Panc1 (cell line): ENCODE measurements around the gene KMT2E. TPM values are rescaled to one million over a fixed set of nuclear protein-coding genes. Genes with fewer than 3 reads are reported as not detected.

ENCODE experiments used
- ATAC-seq: fragments of 200-7000 bp; cut with Tn5 transposase; 2 replicates; pipeline ENCODE4 v1.9.1; 2020; ENCODE audit warnings: mild to moderate bottlenecking, moderate library complexity
- BruUV-seq: library from RNA; stranded (reverse); fragments of 400-500 nt; replicated peaks from 2 replicates; lab custom pipeline; 2021; lab: Mats Ljungman, UMichigan
- CTCF ChIA-PET: fragments of 300-600 bp; sonication (Branson Sonifier 250); formaldehyde crosslinking; loops from one replicate; lab custom pipeline; 2022; ENCODE audit warnings: antibody characterized with exemption; lab: Charles Lee
- POLR2A ChIA-PET: fragments of 300-600 bp; sonication (Branson Sonifier 250); formaldehyde crosslinking; loops from one replicate; lab custom pipeline; 2022; ENCODE audit warnings: antibody characterized with exemption; lab: Charles Lee
- DNase-seq: peaks from one replicate; pipeline ENCODE4 v3.0.0-alpha.2; 2010; ENCODE audit warnings: low read depth, low spot score
- H3K27ac ChIP-seq: 2 replicates; pipeline ENCODE4 v1.5.1; 2011; ENCODE audit warnings: mild to moderate bottlenecking, low read length, inconsistent platforms
- H3K27me3 ChIP-seq: fragments of 200-500 bp; sonication (Bioruptor generic); 2 replicates; pipeline ENCODE4 v1.6.0; 2014; ENCODE audit warnings: low read length, inconsistent platforms; ENCODE audit not compliant: control insufficient read depth, insufficient read depth
- H3K36me3 ChIP-seq: fragments of 200-500 bp; sonication (Bioruptor generic); 2 replicates; pipeline ENCODE4 v1.5.1; 2014; ENCODE audit warnings: inconsistent platforms, mild to moderate bottlenecking, low read length, moderate library complexity; ENCODE audit not compliant: control insufficient read depth, insufficient read depth
- H3K4me1 ChIP-seq: 2 replicates; pipeline ENCODE4 v1.5.1; 2011; ENCODE audit warnings: inconsistent platforms, mild to moderate bottlenecking, low read length, moderate library complexity; ENCODE audit not compliant: control insufficient read depth, insufficient read depth
- H3K4me3 ChIP-seq, 2 experiments: 2 replicates each; pipeline ENCODE4 v1.5.1; 2011 to 2012; ENCODE audit warnings: low read depth in 2 of 2, low read length in 2 of 2, mild to moderate bottlenecking in 2 of 2, inconsistent platforms in 1 of 2, moderate library complexity in 1 of 2
- H3K9me3 ChIP-seq: fragments of 200-500 bp; sonication (Bioruptor generic); 2 replicates; pipeline ENCODE4 v1.5.1; 2014; ENCODE audit warnings: low read depth, mild to moderate bottlenecking, inconsistent platforms, low read length, moderate library complexity; ENCODE audit not compliant: control insufficient read depth, insufficient read depth
- CTCF ChIP-seq: fragments of 450-650 bp; IDR thresholded peaks from 2 replicates; pipeline ENCODE4 v1.5.1; 2017; ENCODE audit warnings: mild to moderate bottlenecking
- POLR2AphosphoS5 ChIP-seq: IDR thresholded peaks from 2 replicates; pipeline ENCODE4 v1.6.1; 2012; ENCODE audit warnings: mild to moderate bottlenecking, low read depth, low read length, moderate library complexity
- REST ChIP-seq, 2 experiments: IDR thresholded peaks; 2 replicates each; pipeline ENCODE4 v1.6.1; 2011 to 2012; ENCODE audit warnings: low read depth in 2 of 2, control low read depth in 1 of 2, low read length in 1 of 2, mild to moderate bottlenecking in 1 of 2, moderate library complexity in 1 of 2; ENCODE audit not compliant: insufficient read depth in 1 of 2
- SIN3A ChIP-seq: IDR thresholded peaks from 2 replicates; pipeline ENCODE4 v1.6.1; 2012; ENCODE audit warnings: low read depth, mild to moderate bottlenecking, low read length, moderate library complexity, borderline replicate concordance; ENCODE audit not compliant: insufficient read depth
- TCF7L2 ChIP-seq: IDR thresholded peaks from 2 replicates; pipeline ENCODE4 v1.6.1; 2011; ENCODE audit warnings: mild to moderate bottlenecking, low read depth, low read length, inconsistent platforms
- in situ Hi-C: cut with HindIII; loops from 2 replicates; pipeline ENCODE4 v1.10.0; 2016; ENCODE audit warnings: low sequenced_read_pairs, low pct_unique_long_range_greater_than_20kb
- intact Hi-C: fragments of 100-400 bp; cut with micrococcal nuclease; formaldehyde crosslinking; loops from one replicate; pipeline ENCODE4 v1.10.0; 2022; ENCODE audit not compliant: unreplicated experiment
- total RNA-seq: library from RNA; stranded (reverse); gene quantifications from one replicate; pipeline ENCODE4 v1.2.1, GENCODE V29; 2021; ENCODE audit not compliant: unreplicated experiment

KMT2E gene
- total RNA-seq, 1 experiment from 2014 or later = 51.4 TPM

GRCh38 chr7:105060437-105060836 lies 46.4 kb downstream of the KMT2E start:
- H3K9me3 ChIP-seq = no peaks in the 10 kb centered on the region
- H3K27me3 ChIP-seq = no peaks in the 10 kb centered on the region
- POLR2A ChIA-PET = no interaction called here
- H3K36me3 ChIP-seq = peaks cover 33% of the 10 kb centered on the region
- H3K4me3 ChIP-seq = no peak overlapping the region
- intact Hi-C loops = no loop called here
- in situ Hi-C loops = no loop called here
- no peaks in the 10 kb centered on the region for H3K4me1 ChIP-seq
- ATAC-seq (no peak), DNase-seq (no peak)
- H3K27ac ChIP-seq = no peak overlapping the region
- CTCF ChIA-PET = interaction anchor here (0.7 kb wide), 1 partner anchor 47 kb away, joined by 4 read pairs; no protein-coding TSS in a partner anchor
- no TSS peak for BruUV-seq
- TF ChIP-seq POLR2AphosphoS5 = no peak
- TF ChIP-seq REST (IDR thresholded peaks at IDR 0.05; ENCODE audit: insufficient read depth in 1 of 2, low read depth in 2 of 2, low read length in 1 of 2) = no peak
- TF ChIP-seq SIN3A = no peak
- no peak for TF ChIP-seq TCF7L2
- no peak for TF ChIP-seq CTCF

GRCh38 chr7:105060923-105061322 lies 46.9 kb downstream of the KMT2E start:
- CTCF ChIA-PET = no interaction called here
- H3K4me1 ChIP-seq = no peaks in the 10 kb centered on the region
- H3K36me3 ChIP-seq = peaks cover 33% of the 10 kb centered on the region
- BruUV-seq = no TSS peak
- no peak overlapping the region for H3K27ac ChIP-seq
- H3K9me3 ChIP-seq = no peaks in the 10 kb centered on the region
- intact Hi-C loops = no loop called here
- POLR2A ChIA-PET = no interaction called here
- TF ChIP-seq POLR2AphosphoS5 (no peak), TCF7L2 (no peak), CTCF (no peak), REST (IDR thresholded peaks at IDR 0.05; ENCODE audit: insufficient read depth in 1 of 2, low read depth in 2 of 2, low read length in 1 of 2) (no peak), SIN3A (no peak)
- DNase-seq (no peak), ATAC-seq (no peak)
- no peak overlapping the region for H3K4me3 ChIP-seq
- in situ Hi-C loops = no loop called here
- no peaks in the 10 kb centered on the region for H3K27me3 ChIP-seq
